ENCODE data around the gene LAMA5.

- TF ChIP-seq CTCF (optimal IDR thresholded peaks at IDR 0.05 in 1 of 3, IDR thresholded peaks at IDR 0.05 in 1 of 3, conservative IDR thresholded peaks at IDR 0.05 in 1 of 3; ENCODE audit: extremely low read depth in 1 of 3, insufficient read depth in 2 of 3, low read length in 3 of 3) (no peak), EZH2 (IDR thresholded peaks at IDR 0.05; ENCODE audit: low read length) (no peak)
Measured at GRCh38 chr20:62276439-62276838, 90.7 kb downstream of the LAMA5 start.

Data from keratinocyte (primary cell).